Osteocyte (in vitro differentiated cells): ENCODE results near the gene AK1. TPM values are rescaled to one million over a fixed set of nuclear protein-coding genes. Genes with fewer than 3 reads are reported as not detected.

ENCODE experiments used
- DNase-seq: peaks from one replicate; pipeline ENCODE4 v3.0.0; 2021; ENCODE audit warnings: mixed read lengths; ENCODE audit not compliant: unreplicated experiment; ENCODE audit errors: extremely low spot score
- H3K27ac Mint-ChIP-seq: one replicate; pipeline ENCODE4 v1.8.0; 2021; ENCODE audit warnings: mild to moderate bottlenecking, mixed read lengths; ENCODE audit not compliant: unreplicated experiment
- H3K27me3 Mint-ChIP-seq: one replicate; pipeline ENCODE4 v1.8.0; 2021; ENCODE audit warnings: mixed read lengths; ENCODE audit not compliant: unreplicated experiment
- H3K36me3 Mint-ChIP-seq: one replicate; pipeline ENCODE4 v1.8.0; 2021; ENCODE audit warnings: mixed read lengths; ENCODE audit not compliant: unreplicated experiment
- H3K4me1 Mint-ChIP-seq: one replicate; pipeline ENCODE4 v1.8.0; 2021; ENCODE audit warnings: mixed read lengths; ENCODE audit not compliant: unreplicated experiment
- H3K4me3 Mint-ChIP-seq: one replicate; pipeline ENCODE4 v1.8.0; 2021; ENCODE audit warnings: mild to moderate bottlenecking, moderate library complexity, mixed read lengths; ENCODE audit not compliant: unreplicated experiment
- H3K9me3 Mint-ChIP-seq: one replicate; pipeline ENCODE4 v1.8.0; 2021; ENCODE audit warnings: mixed read lengths; ENCODE audit not compliant: unreplicated experiment
- long read RNA-seq: library from polyadenylated mRNA; unstranded; transcript quantifications from one replicate; pipeline ENCODE4 v2.0.0, GENCODE V29; 2021
- total RNA-seq: library from RNA; stranded (reverse); gene quantifications from 2 replicates; pipeline ENCODE4 v1.2.1, GENCODE V29; 2021
- TF ChIP-seq, protein P1 (sequence below): fragments of 200-600 bp; sonication (generic); IDR thresholded peaks from 2 replicates; pipeline ENCODE4 v1.5.0; 2021; ENCODE audit warnings: antibody characterized with exemption, mild to moderate bottlenecking, moderate library complexity

The AK1 gene, protein sequence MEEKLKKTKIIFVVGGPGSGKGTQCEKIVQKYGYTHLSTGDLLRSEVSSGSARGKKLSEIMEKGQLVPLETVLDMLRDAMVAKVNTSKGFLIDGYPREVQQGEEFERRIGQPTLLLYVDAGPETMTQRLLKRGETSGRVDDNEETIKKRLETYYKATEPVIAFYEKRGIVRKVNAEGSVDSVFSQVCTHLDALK
- total RNA-seq, result 57.6 and 65.8 TPM in 2 replicates
- long read RNA-seq, transcript AK1-203 (7 exons, 2,266 nt), result major isoform, 23 of 28 reads
- long read RNA-seq, partial matches to known transcripts, result 1 of 28 reads
- long read RNA-seq, other reads (novel, unspliced or antisense), result 4 of 28 reads

DNA sequence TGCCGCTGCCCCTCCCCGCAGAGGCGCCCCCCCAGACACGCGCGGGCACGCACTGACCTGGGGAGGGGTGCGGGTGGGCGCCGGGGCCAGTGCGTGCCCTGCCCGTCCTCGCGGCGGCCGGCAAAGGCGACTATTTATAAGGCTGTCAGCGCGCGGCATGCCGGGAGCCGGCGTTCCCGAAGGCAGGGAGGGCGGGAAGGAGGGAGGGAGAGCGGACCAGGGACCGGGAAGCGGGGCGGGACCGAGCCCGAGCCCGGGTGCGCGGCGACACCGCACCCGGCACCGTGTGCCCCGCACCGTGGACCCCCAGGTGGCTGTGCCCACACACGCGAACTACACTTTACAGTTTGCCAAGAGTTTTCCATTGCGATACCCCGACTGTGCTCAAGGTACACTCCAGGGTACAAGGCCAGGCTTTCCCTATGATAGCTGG, at the start of gene AK1:
TSS of gene AK1 (minus strand) at position 110 of the 433 bp plus-strand sequence. CDS start 3,058 bp downstream, outside the sequence.
- Mint-ChIP-seq H3K9me3 (no peaks in the 10 kb centered on the region), H3K36me3 (no peaks in the 10 kb centered on the region), H3K4me1 (peaks cover 33% of the 10 kb centered on the region), H3K27me3 (no peaks in the 10 kb centered on the region), H3K27ac (peak within 1 kb of the TSS; percentile 71), H3K4me3 (peak within 1 kb of the TSS; percentile 78)
- DNase-seq, result no peak
- TF ChIP-seq, protein P1, sequence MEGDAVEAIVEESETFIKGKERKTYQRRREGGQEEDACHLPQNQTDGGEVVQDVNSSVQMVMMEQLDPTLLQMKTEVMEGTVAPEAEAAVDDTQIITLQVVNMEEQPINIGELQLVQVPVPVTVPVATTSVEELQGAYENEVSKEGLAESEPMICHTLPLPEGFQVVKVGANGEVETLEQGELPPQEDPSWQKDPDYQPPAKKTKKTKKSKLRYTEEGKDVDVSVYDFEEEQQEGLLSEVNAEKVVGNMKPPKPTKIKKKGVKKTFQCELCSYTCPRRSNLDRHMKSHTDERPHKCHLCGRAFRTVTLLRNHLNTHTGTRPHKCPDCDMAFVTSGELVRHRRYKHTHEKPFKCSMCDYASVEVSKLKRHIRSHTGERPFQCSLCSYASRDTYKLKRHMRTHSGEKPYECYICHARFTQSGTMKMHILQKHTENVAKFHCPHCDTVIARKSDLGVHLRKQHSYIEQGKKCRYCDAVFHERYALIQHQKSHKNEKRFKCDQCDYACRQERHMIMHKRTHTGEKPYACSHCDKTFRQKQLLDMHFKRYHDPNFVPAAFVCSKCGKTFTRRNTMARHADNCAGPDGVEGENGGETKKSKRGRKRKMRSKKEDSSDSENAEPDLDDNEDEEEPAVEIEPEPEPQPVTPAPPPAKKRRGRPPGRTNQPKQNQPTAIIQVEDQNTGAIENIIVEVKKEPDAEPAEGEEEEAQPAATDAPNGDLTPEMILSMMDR, result no peak

DNA sequence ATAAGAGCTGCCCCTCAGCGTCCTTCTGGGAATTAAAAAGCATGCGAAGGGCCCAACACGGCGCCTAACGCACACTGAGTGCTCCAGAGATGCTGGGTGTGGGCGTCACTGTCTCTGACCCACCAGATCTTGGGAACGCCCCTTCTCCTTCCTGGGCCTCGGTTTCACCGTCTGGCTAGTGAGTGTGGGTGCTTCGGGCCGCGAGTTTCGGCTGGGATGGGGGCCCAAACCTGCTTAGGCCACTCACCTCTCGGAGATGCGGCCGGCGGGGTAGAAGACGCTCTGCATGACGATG, 49.4 kb upstream of the AK1 start:
- H3K27me3 Mint-ChIP-seq, result no peaks in the 10 kb centered on the region
- H3K4me1 Mint-ChIP-seq, result peaks cover 29% of the 10 kb centered on the region
- H3K27ac Mint-ChIP-seq, result no peak overlapping the region
- DNase-seq, result no peak
- TF ChIP-seq, protein P1, result no peak
- no peaks in the 10 kb centered on the region for H3K9me3 Mint-ChIP-seq
- H3K36me3 Mint-ChIP-seq, result no peaks in the 10 kb centered on the region
- no peak overlapping the region for H3K4me3 Mint-ChIP-seq

DNA sequence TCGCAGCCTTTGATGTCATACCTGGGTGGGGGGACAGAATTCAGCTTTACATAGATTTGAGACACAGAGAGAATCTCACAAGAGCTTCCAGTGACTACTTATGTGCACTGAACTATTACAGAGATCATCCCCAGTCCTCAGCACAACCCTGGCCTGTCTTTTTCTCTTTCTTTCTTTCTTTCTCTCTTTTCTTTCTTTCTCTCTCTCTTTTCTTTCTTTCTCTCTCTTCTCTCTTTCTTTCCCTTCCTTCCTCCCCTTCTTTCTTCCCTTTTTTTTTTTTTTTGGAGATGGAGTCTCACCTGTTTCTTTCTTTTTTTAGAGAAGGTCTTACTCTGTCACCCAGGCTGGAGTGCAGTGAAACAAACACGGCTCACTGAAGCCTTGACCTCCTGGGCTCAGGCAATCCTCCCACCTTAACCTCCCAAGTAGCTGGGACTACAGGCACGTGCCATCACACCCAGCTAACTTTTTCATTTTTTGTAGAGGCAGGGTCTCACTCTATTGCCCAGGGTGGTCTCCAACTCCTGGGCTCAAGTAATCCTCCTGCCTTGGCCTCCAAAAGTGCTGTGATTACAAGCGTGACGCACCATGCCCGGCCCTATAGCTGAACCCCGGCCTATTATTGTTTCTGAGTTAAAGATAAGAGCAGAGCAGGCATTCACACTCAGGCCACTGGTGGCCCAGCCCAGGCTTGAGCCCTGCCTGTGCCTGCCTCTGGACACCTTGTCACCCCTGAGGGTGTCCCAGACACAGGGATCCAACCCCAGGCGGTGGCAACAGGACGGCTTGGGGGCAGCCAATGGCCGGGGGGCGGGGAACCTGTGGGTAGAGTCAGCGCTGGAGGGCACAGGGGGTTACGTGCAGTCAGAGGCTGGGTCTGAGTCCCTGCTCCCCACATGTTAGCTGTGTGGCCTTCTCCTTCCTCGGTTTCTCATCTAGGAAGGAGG, 48.8 kb upstream of the AK1 start:
- no peak overlapping the region for H3K4me3 Mint-ChIP-seq
- TF ChIP-seq, protein P1, result no peak
- H3K9me3 Mint-ChIP-seq, result no peaks in the 10 kb centered on the region
- H3K36me3 Mint-ChIP-seq, result no peaks in the 10 kb centered on the region
- DNase-seq, result no peak
- H3K27ac Mint-ChIP-seq, result no peak overlapping the region
- no peaks in the 10 kb centered on the region for H3K27me3 Mint-ChIP-seq
- H3K4me1 Mint-ChIP-seq, result peaks cover 28% of the 10 kb centered on the region

DNA sequence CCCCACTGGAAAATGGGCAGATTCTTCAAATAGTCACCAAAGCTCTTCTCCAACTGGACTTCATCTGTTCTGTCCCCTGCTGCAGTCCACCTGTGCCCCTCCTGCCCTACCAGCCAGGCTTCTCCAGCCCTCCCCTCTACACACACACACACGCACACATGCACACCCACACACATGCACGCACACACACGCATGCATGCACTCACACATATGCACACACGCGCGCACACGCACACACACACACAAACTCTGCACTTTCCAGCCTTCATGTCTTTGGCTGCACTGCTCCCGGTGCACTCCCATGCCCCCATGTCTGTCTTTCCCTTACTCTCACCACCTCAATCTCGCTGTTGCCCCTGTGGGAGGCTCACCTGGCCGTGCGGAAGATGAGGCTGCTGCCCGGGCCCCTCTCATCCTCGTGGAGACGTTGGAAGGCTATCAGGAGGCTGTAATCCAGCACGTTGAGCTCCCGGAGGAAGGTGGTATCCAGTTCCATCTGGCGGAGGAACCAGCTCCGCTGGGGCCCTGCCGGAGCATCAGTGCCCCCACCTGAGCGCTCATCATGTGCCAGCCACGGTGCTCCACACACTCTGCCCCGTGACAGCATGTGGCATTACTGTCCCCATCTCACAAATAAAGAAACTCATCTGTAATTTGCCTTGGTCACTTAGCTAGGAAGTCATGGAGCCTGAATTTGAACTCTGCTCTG, 47.4 kb upstream of the AK1 start:
- Mint-ChIP-seq H3K4me1 (peaks cover 30% of the 10 kb centered on the region), H3K27ac (no peak overlapping the region), H3K9me3 (no peaks in the 10 kb centered on the region), H3K36me3 (no peaks in the 10 kb centered on the region), H3K27me3 (no peaks in the 10 kb centered on the region), H3K4me3 (no peak overlapping the region)
- TF ChIP-seq, protein P1, result no peak
- no peak for DNase-seq
